CD14-positive monocyte (primary cell): ENCODE measurements around the gene PABPC3. TPM values are rescaled to one million over a fixed set of nuclear protein-coding genes. Genes with fewer than 3 reads are reported as not detected.
A peak's percentile ranks its signal among the peaks of the same experiment; 100 is the strongest.

Experiments used
- DNase-seq, 3 donors: peaks; one replicate each; pipeline ENCODE4 v3.0.0-alpha.2; 2011 to 2022
- H2AFZ ChIP-seq: 2 replicates; pipeline ENCODE4 v1.6.0; 2012; ENCODE audit warnings: mild to moderate bottlenecking, low read depth, low read length, inconsistent platforms; ENCODE audit not compliant: insufficient read depth, poor library complexity, severe bottlenecking
- H3K27ac ChIP-seq, 2 donors: 1 replicate in 1 of 2; 2 replicates in 1 of 2; pipeline ENCODE4 v1.5.1; 2012 to 2013; ENCODE audit warnings: low read length in 2 of 2, control low read depth in 1 of 2, inconsistent platforms in 1 of 2, low read depth in 1 of 2, mild to moderate bottlenecking in 1 of 2
- H3K27me3 ChIP-seq, 2 donors: one replicate each; pipeline versions ENCODE4 v1.6.0 to v1.6.1; 2011 to 2013; ENCODE audit warnings: low read length in 2 of 2; ENCODE audit not compliant: control insufficient read depth in 2 of 2, insufficient read depth in 2 of 2
- H3K36me3 ChIP-seq, 2 donors: replicated peaks in 1 of 2; 1 replicate in 1 of 2; 2 replicates in 1 of 2; pipeline versions ENCODE4 v1.5.1 to v1.6.1; 2012 to 2013; ENCODE audit warnings: low read length in 2 of 2, control low read depth in 1 of 2, inconsistent platforms in 1 of 2, mild to moderate bottlenecking in 1 of 2; ENCODE audit not compliant: insufficient read depth in 2 of 2, control insufficient read depth in 1 of 2
- H3K4me1 ChIP-seq, 2 donors: 1 replicate in 1 of 2; 2 replicates in 1 of 2; pipeline versions ENCODE4 v1.5.1 to v1.6.1; 2012 to 2013; ENCODE audit warnings: low read length in 2 of 2, control low read depth in 1 of 2, inconsistent platforms in 1 of 2, mild to moderate bottlenecking in 1 of 2, moderate library complexity in 1 of 2; ENCODE audit not compliant: insufficient read depth in 2 of 2, control insufficient read depth in 1 of 2
- H3K4me2 ChIP-seq: replicated peaks from 2 replicates; pipeline ENCODE3; 2012; ENCODE audit warnings: low read length, moderate library complexity, mild to moderate bottlenecking; ENCODE audit not compliant: poor library complexity, severe bottlenecking; ENCODE audit errors: extremely low read depth
- H3K4me3 ChIP-seq, 3 experiments: fragments of 200-600 bp in 1 of 3; sonication (generic) in 1 of 3; replicated peaks in 1 of 3; 1 replicate in 2 of 3; 2 replicates in 1 of 3; pipeline ENCODE4 v1.5.1; 2011 to 2013; ENCODE audit warnings: low read length in 3 of 3, mild to moderate bottlenecking in 3 of 3, control low read depth in 2 of 3, low read depth in 2 of 3, inconsistent platforms in 1 of 3, moderate library complexity in 1 of 3
- H3K79me2 ChIP-seq: 2 replicates; pipeline ENCODE4 v1.6.0; 2012; ENCODE audit warnings: mild to moderate bottlenecking, control low read depth, inconsistent platforms, low read length, moderate library complexity; ENCODE audit not compliant: insufficient read depth
- H3K9ac ChIP-seq: 2 replicates; pipeline ENCODE4 v1.6.0; 2017; ENCODE audit warnings: low read length, mild to moderate bottlenecking; ENCODE audit not compliant: insufficient read depth, poor library complexity, severe bottlenecking
- H3K9me3 ChIP-seq, 2 donors: replicated peaks in 1 of 2; 1 replicate in 1 of 2; 2 replicates in 1 of 2; pipeline versions ENCODE4 v1.5.1 to v1.6.1; 2012 to 2013; ENCODE audit warnings: low read length in 2 of 2, control low read depth in 1 of 2; ENCODE audit not compliant: control insufficient read depth in 1 of 2, insufficient read depth in 1 of 2
- H4K20me1 ChIP-seq: 2 replicates; pipeline ENCODE4 v1.6.0; 2012; ENCODE audit warnings: mild to moderate bottlenecking, low read length, control low read depth, moderate library complexity; ENCODE audit not compliant: insufficient read depth
- H3K27ac Mint-ChIP-seq, 7 donors: one replicate each; pipeline ENCODE4 v1.8.0; 2020; ENCODE audit warnings: mild to moderate bottlenecking in 7 of 7, mixed read lengths in 7 of 7, moderate library complexity in 6 of 7, inconsistent platforms in 2 of 7
- H3K27me3 Mint-ChIP-seq, 3 donors: one replicate each; pipeline ENCODE4 v1.8.0; 2021 to 2022; ENCODE audit warnings: low read depth in 3 of 3, mild to moderate bottlenecking in 3 of 3, mixed read lengths in 3 of 3, moderate library complexity in 3 of 3, inconsistent platforms in 1 of 3
- H3K36me3 Mint-ChIP-seq, 2 donors: one replicate each; pipeline ENCODE4 v1.8.0; 2020; ENCODE audit warnings: mixed read lengths in 2 of 2, inconsistent platforms in 1 of 2, mild to moderate bottlenecking in 1 of 2
- H3K4me1 Mint-ChIP-seq: one replicate; pipeline ENCODE4 v1.8.0; 2020; ENCODE audit warnings: mild to moderate bottlenecking, mixed read lengths
- H3K4me3 Mint-ChIP-seq, 2 donors: one replicate each; pipeline ENCODE4 v1.8.0; 2020; ENCODE audit warnings: mild to moderate bottlenecking in 2 of 2, mixed read lengths in 2 of 2, moderate library complexity in 1 of 2
- H3K9me3 Mint-ChIP-seq, 7 donors: one replicate each; pipeline ENCODE4 v1.8.0; 2020 to 2022; ENCODE audit warnings: mixed read lengths in 7 of 7, mild to moderate bottlenecking in 6 of 7, moderate library complexity in 6 of 7, inconsistent platforms in 2 of 7
- WGBS: methylation state at CpG from one replicate; pipeline ENCODE4 v1.1.5; 2013; ENCODE audit warnings: missing lambda C conversion rate; ENCODE audit not compliant: insufficient coverage; 5-methylcytosine and 5-hydroxymethylcytosine counted together
- intact Hi-C, 2 donors: fragments of 100-400 bp; cut with micrococcal nuclease; formaldehyde crosslinking; loops; one replicate each; pipeline versions ENCODE4 v1.15.0 to v1.15.1; 2023
- polyA plus RNA-seq, 3 donors: library from polyadenylated mRNA; depleted of rRNA in 1 of 3; unstranded in 2 of 3; stranded (reverse) in 1 of 3; fragments of 300-500 nt in 2 of 3; fragments of >200 nt in 1 of 3; fragmentation: Illumina TruSeq in 2 of 3; gene quantifications; 1 replicate in 2 of 3; 2 replicates in 1 of 3; pipeline ENCODE4 v1.2.3, GENCODE V29; 2012 to 2021
- TF ChIP-seq, protein P1 (sequence below): fragments of 200-600 bp; IDR thresholded peaks from one replicate; pipeline ENCODE4 v1.8.0; 2022; ENCODE audit warnings: antibody characterized with exemption, mild to moderate bottlenecking

Gene PABPC3
- polyA plus RNA-seq, 3 donors = 0.04 to 0.17 (median 0.08) TPM

DNA sequence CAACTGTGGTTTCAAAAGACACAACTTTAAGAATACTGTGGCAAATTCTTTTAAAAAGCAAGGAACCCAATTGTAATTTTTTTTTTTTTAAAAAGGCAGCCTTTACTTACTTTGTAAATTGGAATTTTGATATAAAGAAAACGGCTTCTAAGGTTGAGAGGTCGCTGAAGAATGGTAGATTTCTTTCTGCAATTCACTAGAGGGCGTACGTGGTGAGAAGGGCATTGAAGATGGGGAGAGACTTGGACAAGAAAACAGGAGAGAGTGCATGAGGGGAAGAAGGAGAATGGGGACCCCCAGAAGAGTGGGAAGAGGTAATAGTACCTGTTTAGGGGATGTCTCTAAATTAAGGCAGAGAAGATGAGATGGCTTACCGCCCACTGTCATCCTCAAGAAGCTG is 33.5 kb upstream of the PABPC3 start:
- Histone ChIP-seq H3K36me3 (no peaks in the 10 kb centered on the region), H3K4me1 (no peaks in the 10 kb centered on the region), H3K27ac (no peak overlapping the region), H3K27me3 (no peaks in the 10 kb centered on the region), H2AFZ (no peak overlapping the region), H3K9ac (no peak overlapping the region), H3K79me2 (no peaks in the 10 kb centered on the region), H3K4me3 (no peak overlapping the region), H4K20me1 (no peaks in the 10 kb centered on the region), H3K9me3 (no peaks in the 10 kb centered on the region), H3K4me2 (no peak overlapping the region)
- Mint-ChIP-seq H3K27ac (peak overlapping the region in 1 of 7 donors; percentile 0), H3K27me3 (peaks cover 0 to 6% (median 3%) of the 10 kb centered on the region in 3 donors), H3K4me1 (peaks cover 3% of the 10 kb centered on the region), H3K36me3 (no peaks in the 10 kb centered on the region), H3K9me3 (peaks cover 0 to 5% (median 3%) of the 10 kb centered on the region in 7 donors), H3K4me3 (no peak overlapping the region)
- intact Hi-C loops = no loop called here
- TF ChIP-seq, protein P1, sequence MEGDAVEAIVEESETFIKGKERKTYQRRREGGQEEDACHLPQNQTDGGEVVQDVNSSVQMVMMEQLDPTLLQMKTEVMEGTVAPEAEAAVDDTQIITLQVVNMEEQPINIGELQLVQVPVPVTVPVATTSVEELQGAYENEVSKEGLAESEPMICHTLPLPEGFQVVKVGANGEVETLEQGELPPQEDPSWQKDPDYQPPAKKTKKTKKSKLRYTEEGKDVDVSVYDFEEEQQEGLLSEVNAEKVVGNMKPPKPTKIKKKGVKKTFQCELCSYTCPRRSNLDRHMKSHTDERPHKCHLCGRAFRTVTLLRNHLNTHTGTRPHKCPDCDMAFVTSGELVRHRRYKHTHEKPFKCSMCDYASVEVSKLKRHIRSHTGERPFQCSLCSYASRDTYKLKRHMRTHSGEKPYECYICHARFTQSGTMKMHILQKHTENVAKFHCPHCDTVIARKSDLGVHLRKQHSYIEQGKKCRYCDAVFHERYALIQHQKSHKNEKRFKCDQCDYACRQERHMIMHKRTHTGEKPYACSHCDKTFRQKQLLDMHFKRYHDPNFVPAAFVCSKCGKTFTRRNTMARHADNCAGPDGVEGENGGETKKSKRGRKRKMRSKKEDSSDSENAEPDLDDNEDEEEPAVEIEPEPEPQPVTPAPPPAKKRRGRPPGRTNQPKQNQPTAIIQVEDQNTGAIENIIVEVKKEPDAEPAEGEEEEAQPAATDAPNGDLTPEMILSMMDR = no peak
- no peak for DNase-seq
- 92% methylated on average over 4 of the region's 5 CpGs for WGBS

DNA sequence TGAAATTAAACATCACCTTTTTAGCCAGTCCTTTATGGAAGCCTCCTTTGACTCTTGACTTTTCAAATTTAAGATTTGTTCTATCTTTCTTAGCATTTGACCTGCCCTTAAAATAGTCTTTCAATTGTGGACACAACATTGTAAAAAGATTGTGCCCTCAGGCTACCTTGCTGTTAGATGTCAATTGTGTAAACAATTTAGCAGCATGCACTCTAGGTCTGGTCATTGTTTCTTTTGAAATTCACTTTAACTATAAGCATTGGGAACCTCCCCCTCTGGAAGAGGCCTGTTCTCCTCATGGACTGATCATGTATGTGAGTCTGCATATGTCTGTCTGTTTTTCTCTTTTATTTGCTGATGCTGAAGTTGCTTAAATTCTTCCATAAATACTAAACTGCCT is 31.5 kb upstream of the PABPC3 start:
- intact Hi-C loops = no loop called here

More for the DNA sequence above, 31.5 kb upstream of the PABPC3 start:
- Mint-ChIP-seq H3K4me1 (peaks cover 3% of the 10 kb centered on the region), H3K36me3 (no peaks in the 10 kb centered on the region), H3K9me3 (peaks cover 0 to 5% (median 0%) of the 10 kb centered on the region in 7 donors), H3K4me3 (no peak overlapping the region), H3K27ac (no peak overlapping the region), H3K27me3 (peaks cover 3 to 9% (median 4%) of the 10 kb centered on the region in 3 donors)
- Histone ChIP-seq H4K20me1 (no peaks in the 10 kb centered on the region), H3K27me3 (no peaks in the 10 kb centered on the region), H3K4me2 (no peak overlapping the region), H3K9me3 (no peaks in the 10 kb centered on the region), H2AFZ (no peak overlapping the region), H3K27ac (no peak overlapping the region), H3K79me2 (no peaks in the 10 kb centered on the region), H3K4me1 (no peaks in the 10 kb centered on the region), H3K36me3 (no peaks in the 10 kb centered on the region), H3K4me3 (no peak overlapping the region), H3K9ac (no peak overlapping the region)
- no peak for DNase-seq
- TF ChIP-seq, protein P1 = no peak
